Panc1 (cell line): ENCODE measurements around the gene KATNAL2. TPM values are rescaled to one million over a fixed set of nuclear protein-coding genes. Genes with fewer than 3 reads are reported as not detected.

Source experiments
- ATAC-seq: fragments of 200-7000 bp; cut with Tn5 transposase; 2 replicates; pipeline ENCODE4 v1.9.1; 2020; ENCODE audit warnings: mild to moderate bottlenecking, moderate library complexity
- BruUV-seq: library from RNA; stranded (reverse); fragments of 400-500 nt; replicated peaks from 2 replicates; lab custom pipeline; 2021; lab: Mats Ljungman, UMichigan
- CTCF ChIA-PET: fragments of 300-600 bp; sonication (Branson Sonifier 250); formaldehyde crosslinking; loops from one replicate; lab custom pipeline; 2022; ENCODE audit warnings: antibody characterized with exemption; lab: Charles Lee
- POLR2A ChIA-PET: fragments of 300-600 bp; sonication (Branson Sonifier 250); formaldehyde crosslinking; loops from one replicate; lab custom pipeline; 2022; ENCODE audit warnings: antibody characterized with exemption; lab: Charles Lee
- DNase-seq: peaks from one replicate; pipeline ENCODE4 v3.0.0-alpha.2; 2010; ENCODE audit warnings: low read depth, low spot score
- H3K27ac ChIP-seq: 2 replicates; pipeline ENCODE4 v1.5.1; 2011; ENCODE audit warnings: mild to moderate bottlenecking, low read length, inconsistent platforms
- H3K27me3 ChIP-seq: fragments of 200-500 bp; sonication (Bioruptor generic); 2 replicates; pipeline ENCODE4 v1.6.0; 2014; ENCODE audit warnings: low read length, inconsistent platforms; ENCODE audit not compliant: control insufficient read depth, insufficient read depth
- H3K36me3 ChIP-seq: fragments of 200-500 bp; sonication (Bioruptor generic); 2 replicates; pipeline ENCODE4 v1.5.1; 2014; ENCODE audit warnings: inconsistent platforms, mild to moderate bottlenecking, low read length, moderate library complexity; ENCODE audit not compliant: control insufficient read depth, insufficient read depth
- H3K4me1 ChIP-seq: 2 replicates; pipeline ENCODE4 v1.5.1; 2011; ENCODE audit warnings: inconsistent platforms, mild to moderate bottlenecking, low read length, moderate library complexity; ENCODE audit not compliant: control insufficient read depth, insufficient read depth
- H3K4me3 ChIP-seq, 2 experiments: 2 replicates each; pipeline ENCODE4 v1.5.1; 2011 to 2012; ENCODE audit warnings: low read depth in 2 of 2, low read length in 2 of 2, mild to moderate bottlenecking in 2 of 2, inconsistent platforms in 1 of 2, moderate library complexity in 1 of 2
- H3K9me3 ChIP-seq: fragments of 200-500 bp; sonication (Bioruptor generic); 2 replicates; pipeline ENCODE4 v1.5.1; 2014; ENCODE audit warnings: low read depth, mild to moderate bottlenecking, inconsistent platforms, low read length, moderate library complexity; ENCODE audit not compliant: control insufficient read depth, insufficient read depth
- POLR2AphosphoS5 ChIP-seq: IDR thresholded peaks from 2 replicates; pipeline ENCODE4 v1.6.1; 2012; ENCODE audit warnings: mild to moderate bottlenecking, low read depth, low read length, moderate library complexity
- REST ChIP-seq, 2 experiments: IDR thresholded peaks; 2 replicates each; pipeline ENCODE4 v1.6.1; 2011 to 2012; ENCODE audit warnings: low read depth in 2 of 2, control low read depth in 1 of 2, low read length in 1 of 2, mild to moderate bottlenecking in 1 of 2, moderate library complexity in 1 of 2; ENCODE audit not compliant: insufficient read depth in 1 of 2
- SIN3A ChIP-seq: IDR thresholded peaks from 2 replicates; pipeline ENCODE4 v1.6.1; 2012; ENCODE audit warnings: low read depth, mild to moderate bottlenecking, low read length, moderate library complexity, borderline replicate concordance; ENCODE audit not compliant: insufficient read depth
- TCF7L2 ChIP-seq: IDR thresholded peaks from 2 replicates; pipeline ENCODE4 v1.6.1; 2011; ENCODE audit warnings: mild to moderate bottlenecking, low read depth, low read length, inconsistent platforms
- in situ Hi-C: cut with HindIII; loops from 2 replicates; pipeline ENCODE4 v1.10.0; 2016; ENCODE audit warnings: low sequenced_read_pairs, low pct_unique_long_range_greater_than_20kb
- intact Hi-C: fragments of 100-400 bp; cut with micrococcal nuclease; formaldehyde crosslinking; loops from one replicate; pipeline ENCODE4 v1.10.0; 2022; ENCODE audit not compliant: unreplicated experiment
- total RNA-seq: library from RNA; stranded (reverse); gene quantifications from one replicate; pipeline ENCODE4 v1.2.1, GENCODE V29; 2021; ENCODE audit not compliant: unreplicated experiment
- TF ChIP-seq, protein P1 (sequence below): fragments of 450-650 bp; IDR thresholded peaks from 2 replicates; pipeline ENCODE4 v1.5.1; 2017; ENCODE audit warnings: mild to moderate bottlenecking

Gene KATNAL2
- total RNA-seq, 1 experiment from 2014 or later, result 2.6 TPM

GRCh38 chr18:47110492-47111274 lies 193.3 kb downstream of the KATNAL2 start:
- no peak for ATAC-seq
- Histone ChIP-seq H3K9me3 (no peaks in the 10 kb centered on the region), H3K4me1 (no peaks in the 10 kb centered on the region), H3K36me3 (no peaks in the 10 kb centered on the region; the same call in none of the 2 replicates), H3K4me3 (no peak overlapping the region), H3K27me3 (no peaks in the 10 kb centered on the region), H3K27ac (no peak overlapping the region)
- TF ChIP-seq, protein P1, sequence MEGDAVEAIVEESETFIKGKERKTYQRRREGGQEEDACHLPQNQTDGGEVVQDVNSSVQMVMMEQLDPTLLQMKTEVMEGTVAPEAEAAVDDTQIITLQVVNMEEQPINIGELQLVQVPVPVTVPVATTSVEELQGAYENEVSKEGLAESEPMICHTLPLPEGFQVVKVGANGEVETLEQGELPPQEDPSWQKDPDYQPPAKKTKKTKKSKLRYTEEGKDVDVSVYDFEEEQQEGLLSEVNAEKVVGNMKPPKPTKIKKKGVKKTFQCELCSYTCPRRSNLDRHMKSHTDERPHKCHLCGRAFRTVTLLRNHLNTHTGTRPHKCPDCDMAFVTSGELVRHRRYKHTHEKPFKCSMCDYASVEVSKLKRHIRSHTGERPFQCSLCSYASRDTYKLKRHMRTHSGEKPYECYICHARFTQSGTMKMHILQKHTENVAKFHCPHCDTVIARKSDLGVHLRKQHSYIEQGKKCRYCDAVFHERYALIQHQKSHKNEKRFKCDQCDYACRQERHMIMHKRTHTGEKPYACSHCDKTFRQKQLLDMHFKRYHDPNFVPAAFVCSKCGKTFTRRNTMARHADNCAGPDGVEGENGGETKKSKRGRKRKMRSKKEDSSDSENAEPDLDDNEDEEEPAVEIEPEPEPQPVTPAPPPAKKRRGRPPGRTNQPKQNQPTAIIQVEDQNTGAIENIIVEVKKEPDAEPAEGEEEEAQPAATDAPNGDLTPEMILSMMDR, result no peak
- TF ChIP-seq REST (IDR thresholded peaks at IDR 0.05; ENCODE audit: insufficient read depth in 1 of 2, low read depth in 2 of 2, low read length in 1 of 2) (no peak), TCF7L2 (no peak), POLR2AphosphoS5 (no peak)
- CTCF ChIA-PET, result no interaction called here
- intact Hi-C loops (no loop called here), in situ Hi-C loops (no loop called here)
- POLR2A ChIA-PET, result no interaction called here
- DNase-seq, result no peak
- BruUV-seq, result no TSS peak

GRCh38 chr18:47113796-47114540 lies 196.6 kb downstream of the KATNAL2 start:
- in situ Hi-C loops, result no loop called here

GRCh38 chr18:47115205-47115604 lies 197.8 kb downstream of the KATNAL2 start:
- ChIA-PET CTCF (no interaction called here), POLR2A (no interaction called here)
- no peaks in the 10 kb centered on the region for H3K4me1 ChIP-seq
- BruUV-seq, result no TSS peak
- no peak overlapping the region for H3K27ac ChIP-seq
- no peaks in the 10 kb centered on the region for H3K9me3 ChIP-seq
- intact Hi-C loops (no loop called here), in situ Hi-C loops (no loop called here)
- ATAC-seq (no peak), DNase-seq (no peak)
- TF ChIP-seq SIN3A (no peak), REST (IDR thresholded peaks at IDR 0.05; ENCODE audit: insufficient read depth in 1 of 2, low read depth in 2 of 2, low read length in 1 of 2) (no peak), TCF7L2 (no peak), POLR2AphosphoS5 (no peak)
- TF ChIP-seq, protein P1, result no peak
- H3K36me3 ChIP-seq, result no peaks in the 10 kb centered on the region; the same call in 1 of the 2 replicates
- no peaks in the 10 kb centered on the region for H3K27me3 ChIP-seq
- H3K4me3 ChIP-seq, result no peak overlapping the region

More at GRCh38 chr18:47113796-47114540, 196.6 kb downstream of the KATNAL2 start:
- Histone ChIP-seq H3K27ac (no peak overlapping the region), H3K4me3 (no peak overlapping the region), H3K4me1 (no peaks in the 10 kb centered on the region), H3K27me3 (no peaks in the 10 kb centered on the region), H3K36me3 (no peaks in the 10 kb centered on the region; the same call in 1 of the 2 replicates), H3K9me3 (no peaks in the 10 kb centered on the region)
- CTCF ChIA-PET, result no interaction called here
- no peak for TF ChIP-seq SIN3A
- TF ChIP-seq TCF7L2, result no peak
- intact Hi-C loops, result no loop called here
- DNase-seq (no peak), ATAC-seq (no peak)
- no TSS peak for BruUV-seq
- POLR2A ChIA-PET, result no interaction called here
